Midbrain (tissue), 1 donor: ENCODE data around the gene DYNLRB2.

ENCODE experiments used
- DNase-seq: peaks from one replicate; lab custom pipeline; 2025; lab: John Stamatoyannopoulos, UW

Gene DYNLRB2

DNA sequence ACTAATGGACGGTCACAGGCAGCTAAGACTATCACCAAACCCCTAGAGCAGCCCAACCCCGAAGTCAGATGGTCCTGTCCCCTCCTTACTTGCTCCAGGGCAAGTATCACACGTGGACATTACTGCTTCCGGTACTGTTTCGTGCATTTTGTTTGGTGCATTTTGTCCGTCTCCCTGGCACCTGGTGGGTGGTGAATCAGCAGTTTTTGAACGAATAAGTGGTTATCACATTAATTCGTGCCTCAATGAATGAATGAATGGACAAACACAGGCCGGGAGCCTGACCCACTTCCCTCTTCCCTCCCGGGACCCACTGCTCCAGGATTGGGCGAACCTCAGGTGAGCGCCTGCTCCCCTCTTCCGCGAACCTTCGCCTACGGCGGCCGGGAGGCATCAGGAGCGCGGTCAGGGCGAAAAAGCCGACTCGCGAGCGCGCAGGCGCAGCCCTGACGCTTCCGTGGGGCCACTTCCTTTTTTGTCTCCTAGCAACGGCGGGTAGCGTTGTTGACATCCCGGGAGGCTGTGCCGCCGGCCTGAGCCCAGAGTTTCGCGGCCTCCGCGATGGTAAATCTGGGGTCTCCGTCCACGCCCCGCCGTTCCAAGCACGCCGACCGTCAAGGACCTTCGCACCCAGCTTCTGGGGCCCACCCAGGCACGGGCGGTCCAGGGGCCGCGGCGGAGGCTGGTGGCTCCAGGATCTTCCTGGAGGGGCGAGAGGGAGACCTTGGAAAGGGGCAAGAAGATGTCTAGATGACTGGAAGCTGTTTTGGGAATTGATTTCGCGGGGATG is at the start of gene DYNLRB2:
DYNLRB2 (plus strand) TSS at position 478 of the 790 bp plus-strand sequence; CDS start at position 562, 84 bp downstream.
- DNase-seq: peak; percentile 92

DNA sequence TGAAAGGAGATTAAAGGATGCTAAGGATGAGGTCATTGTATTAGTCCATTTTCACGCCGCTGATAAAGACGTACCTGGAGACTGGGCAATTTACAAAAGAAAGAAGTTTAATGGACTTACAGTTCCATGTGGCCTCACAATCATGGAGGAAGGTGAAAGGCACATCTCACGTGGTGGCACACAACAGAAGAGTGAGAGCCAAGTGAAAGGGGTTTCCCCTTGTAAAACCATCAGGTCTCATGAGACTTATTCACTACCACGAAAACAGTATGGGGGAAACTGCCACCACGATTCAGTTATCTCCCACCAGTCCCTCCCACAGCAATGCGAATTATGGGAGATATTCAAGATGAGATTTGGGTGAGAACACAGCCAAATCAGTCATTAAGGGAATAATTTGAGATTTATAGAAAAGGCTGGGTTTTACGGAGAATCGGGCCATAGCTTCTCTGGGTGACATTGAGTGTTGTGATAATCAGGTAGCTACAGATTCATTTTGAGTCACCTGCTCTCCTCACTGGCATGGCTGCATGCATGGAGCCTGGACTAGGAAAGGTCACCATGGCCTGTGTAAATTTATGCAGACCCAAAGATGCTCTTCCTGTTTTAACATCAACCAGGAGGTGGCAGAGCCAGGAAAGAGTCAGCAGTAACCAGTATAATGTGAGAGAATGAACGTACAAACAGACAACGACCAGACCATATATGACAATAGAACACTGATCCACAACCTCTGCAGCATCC is 40.5 kb upstream of the DYNLRB2 start:
- DNase-seq: no peak

DNA sequence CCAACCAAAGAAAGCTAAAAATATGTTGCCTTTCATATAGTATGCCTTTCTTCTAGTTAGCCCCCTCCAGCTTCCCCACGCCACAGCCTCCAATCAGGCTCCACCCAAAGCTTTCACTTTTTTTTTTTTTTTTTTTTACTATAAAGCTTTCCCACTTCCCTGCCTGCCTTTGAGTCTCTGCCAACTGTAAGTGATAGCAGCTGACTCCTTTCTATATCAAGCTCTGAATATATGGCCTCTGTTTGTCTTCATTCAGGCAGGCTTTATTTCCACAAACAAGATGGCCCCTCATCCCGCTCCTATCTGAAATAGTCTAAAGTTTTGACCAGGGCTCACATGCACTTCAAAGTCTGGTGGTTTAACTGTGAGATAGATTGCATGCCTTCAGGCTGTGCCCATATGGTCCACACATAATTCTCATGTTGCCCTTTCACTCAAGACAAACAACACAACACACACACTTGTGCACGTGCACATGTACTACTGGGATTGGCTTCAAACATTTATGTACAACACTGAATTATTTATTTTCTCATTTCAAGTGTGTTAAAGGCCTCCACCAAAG is 39.8 kb upstream of the DYNLRB2 start:
- DNase-seq: no peak

DNA sequence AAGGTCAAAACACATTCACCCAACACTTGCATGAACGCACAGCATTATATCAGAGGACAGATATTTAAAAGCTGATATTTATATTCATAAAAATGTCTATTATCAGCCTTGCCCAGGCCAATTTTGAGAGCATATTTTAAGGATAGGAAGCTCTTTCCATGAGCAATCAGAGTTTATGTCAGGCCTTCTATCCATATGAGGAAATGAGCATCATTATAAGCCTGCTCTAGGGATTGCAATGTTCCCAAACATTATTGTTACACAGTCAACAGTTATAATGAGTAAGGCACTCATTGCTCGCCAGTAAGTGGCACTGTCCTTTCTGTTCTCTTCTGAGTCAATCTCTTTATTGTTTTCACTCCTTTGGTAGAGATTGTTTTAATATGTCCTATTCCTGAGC is 37.7 kb upstream of the DYNLRB2 start:
- DNase-seq: no peak

DNA sequence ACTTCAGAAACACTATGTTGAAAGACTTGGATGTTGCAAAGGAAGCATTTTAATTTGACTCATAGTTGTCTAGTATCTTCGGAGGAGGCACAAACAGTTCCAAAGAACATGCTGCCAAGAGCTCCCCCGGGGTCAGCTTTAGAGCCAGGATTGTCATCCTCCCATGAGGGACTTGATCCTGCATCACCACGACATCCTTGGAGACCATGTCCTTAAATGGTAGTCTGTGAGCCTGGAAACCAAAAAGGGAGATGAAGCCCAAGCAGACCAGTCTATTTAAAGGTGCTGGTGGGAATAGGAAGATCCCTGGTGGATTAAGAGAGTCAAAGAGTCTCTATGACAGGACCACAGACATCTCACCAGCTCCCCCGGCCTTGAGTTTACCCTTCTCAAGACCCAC is 33.3 kb upstream of the DYNLRB2 start:
- DNase-seq: no peak

DNA sequence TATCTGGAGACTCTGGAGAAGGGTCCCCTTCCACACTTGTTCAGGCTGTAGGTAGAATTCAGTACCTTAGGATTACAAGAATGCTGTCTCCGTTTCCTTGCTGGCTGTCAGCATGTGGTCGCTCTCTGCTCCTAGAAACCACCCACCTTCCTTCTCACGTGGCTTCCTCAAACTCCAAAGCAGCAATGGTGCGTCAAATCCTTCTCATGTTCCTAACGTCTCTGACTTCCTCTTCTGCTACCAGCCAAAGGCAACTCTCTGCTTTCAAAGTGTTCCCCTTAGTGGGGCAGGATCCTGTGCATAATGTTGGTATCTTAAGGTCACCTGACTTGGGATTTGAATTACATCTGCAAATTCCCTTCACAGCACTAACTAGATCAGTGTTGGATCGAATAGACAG is 30.9 kb upstream of the DYNLRB2 start:
- no peak for DNase-seq

DNA sequence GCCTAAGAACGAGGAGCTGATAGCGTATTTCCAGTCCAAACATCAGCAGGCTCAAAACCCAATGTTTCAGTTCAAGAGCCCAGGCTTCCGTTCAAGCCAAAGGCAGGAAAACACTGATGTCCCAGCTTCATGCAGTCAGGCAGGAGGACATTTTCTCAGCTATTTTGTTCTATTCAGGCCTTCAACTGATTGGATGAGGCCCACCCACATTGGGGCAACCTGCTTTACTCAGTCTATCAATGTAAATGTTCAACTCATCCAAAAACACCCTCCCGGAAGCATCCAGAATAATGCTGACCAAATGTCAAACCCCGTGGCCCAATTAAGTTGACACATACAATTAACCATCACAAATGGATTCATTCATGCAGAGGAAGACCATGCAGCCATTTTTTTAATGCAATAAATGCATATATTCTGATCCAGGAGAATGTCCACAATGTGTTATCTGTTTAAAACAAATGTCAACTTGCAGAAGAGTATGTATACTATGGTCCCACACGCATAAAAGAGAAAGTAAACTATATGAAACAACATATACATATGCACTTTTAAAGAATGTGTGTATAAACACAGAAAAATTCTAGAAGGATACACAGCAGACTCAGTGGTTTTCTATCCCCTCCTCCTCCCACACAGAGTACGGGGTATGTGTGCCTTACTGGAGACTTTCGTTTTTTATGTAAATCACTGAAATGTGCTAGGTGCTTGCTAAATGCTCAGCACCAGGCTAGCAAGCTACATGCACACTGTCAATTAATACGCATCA is 28.8 kb upstream of the DYNLRB2 start:
- DNase-seq: no peak

DNA sequence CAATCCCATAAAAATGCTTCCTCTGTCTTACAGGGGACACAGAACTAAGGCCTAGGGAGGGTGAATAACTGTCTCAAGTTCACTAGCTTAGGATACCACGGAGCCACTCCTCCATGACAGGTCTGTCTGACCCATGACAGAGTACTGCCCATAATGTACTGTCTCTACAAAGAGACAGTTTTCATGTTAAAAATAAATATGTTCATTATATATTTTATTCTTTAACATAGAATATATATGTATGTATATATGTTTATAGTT is 28.3 kb upstream of the DYNLRB2 start:
- DNase-seq: no peak

DNA sequence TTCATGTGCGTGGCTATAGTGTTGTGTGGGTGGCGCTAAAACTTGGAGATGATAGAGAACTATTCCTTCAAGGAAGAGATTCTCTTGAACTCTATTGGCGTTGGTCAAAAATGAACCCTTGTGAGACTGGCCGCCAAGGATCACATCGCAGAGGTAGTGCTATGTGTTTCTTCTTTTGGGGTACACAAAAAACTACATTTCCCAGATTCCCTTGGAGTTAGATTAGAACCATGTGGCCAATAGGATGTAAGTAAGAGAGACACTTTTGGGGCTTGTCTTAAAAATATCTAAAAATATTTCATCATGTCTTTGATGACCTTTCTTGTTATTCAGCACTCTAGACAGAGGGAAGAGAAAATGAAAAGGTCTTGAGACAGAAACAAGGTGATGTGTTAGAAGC is 25.4 kb upstream of the DYNLRB2 start:
- no peak for DNase-seq

DNA sequence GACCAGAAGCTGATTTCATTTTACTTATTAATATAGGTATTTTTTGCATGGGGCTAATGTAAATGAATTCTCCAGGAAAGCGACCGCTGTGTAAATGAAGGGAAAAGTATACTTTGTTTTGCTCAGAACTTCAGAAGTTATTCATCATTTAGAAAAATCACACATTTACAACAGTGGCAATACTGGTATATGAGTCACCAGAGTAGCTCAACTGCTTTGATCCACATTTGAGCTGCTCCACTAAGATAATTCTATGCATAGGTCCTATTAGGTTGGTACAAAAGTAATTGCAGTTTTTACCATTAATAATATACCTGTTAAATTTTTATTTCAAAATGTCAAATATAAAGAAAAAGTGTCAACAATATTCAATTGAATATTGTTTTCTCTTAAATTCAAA is 22.9 kb upstream of the DYNLRB2 start:
- no peak for DNase-seq

DNA sequence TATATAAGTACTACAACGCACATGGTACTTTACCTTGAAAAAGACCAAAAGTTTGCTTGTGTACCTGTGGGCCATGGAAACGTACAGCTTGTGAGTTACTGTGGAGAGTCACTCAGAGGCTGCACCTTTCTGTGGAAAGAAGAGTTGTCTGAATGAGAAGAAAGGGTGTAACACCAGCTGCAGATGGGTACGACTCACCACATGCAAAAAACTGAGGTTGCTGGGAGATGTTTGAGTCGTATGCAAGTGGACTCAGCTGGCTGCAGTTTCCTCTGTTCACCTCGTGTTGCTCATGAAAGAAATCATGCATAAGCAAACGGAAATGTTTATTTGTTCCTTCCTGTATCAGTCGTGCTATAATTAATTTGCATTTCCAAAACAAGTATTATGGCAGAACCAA is 22.4 kb upstream of the DYNLRB2 start:
- no peak for DNase-seq

DNA sequence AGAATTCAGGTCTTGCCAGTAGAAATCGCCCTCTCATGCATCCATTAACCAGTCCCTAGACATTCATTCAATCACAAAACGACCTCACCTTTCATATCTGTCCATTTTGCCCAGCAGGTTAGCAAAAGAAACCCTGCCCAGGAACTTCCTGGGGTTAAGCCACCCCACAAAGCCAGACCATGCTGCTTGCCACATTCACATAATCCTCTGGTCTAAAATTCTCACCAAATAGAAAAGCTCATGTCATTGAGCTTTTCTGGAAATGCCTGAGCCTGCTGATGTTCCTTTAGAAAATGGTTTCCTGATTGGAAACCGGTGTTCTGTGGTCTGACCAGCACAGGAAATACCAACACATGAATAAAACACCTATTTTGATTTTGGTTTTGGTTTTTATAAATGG is 21.6 kb upstream of the DYNLRB2 start:
- no peak for DNase-seq

DNA sequence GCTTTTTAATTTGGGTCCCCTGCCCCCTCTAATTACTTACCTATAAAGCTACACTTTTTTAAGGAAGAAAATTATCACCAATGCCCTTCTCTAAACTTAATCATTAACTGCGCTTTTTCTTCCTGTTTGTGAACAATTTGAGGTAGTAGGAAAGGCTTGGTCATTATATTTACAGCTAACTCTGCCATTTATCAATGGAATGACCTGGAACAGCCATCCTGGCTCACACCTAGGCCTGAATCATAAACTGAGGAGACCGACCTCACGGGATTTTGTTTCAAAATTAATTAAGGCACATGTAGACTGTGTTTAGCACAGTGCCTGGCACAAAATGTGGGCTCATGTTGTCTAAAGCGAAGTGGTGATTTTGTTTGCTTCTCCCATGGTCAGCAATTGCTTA is 15.4 kb upstream of the DYNLRB2 start:
- DNase-seq: no peak

DNA sequence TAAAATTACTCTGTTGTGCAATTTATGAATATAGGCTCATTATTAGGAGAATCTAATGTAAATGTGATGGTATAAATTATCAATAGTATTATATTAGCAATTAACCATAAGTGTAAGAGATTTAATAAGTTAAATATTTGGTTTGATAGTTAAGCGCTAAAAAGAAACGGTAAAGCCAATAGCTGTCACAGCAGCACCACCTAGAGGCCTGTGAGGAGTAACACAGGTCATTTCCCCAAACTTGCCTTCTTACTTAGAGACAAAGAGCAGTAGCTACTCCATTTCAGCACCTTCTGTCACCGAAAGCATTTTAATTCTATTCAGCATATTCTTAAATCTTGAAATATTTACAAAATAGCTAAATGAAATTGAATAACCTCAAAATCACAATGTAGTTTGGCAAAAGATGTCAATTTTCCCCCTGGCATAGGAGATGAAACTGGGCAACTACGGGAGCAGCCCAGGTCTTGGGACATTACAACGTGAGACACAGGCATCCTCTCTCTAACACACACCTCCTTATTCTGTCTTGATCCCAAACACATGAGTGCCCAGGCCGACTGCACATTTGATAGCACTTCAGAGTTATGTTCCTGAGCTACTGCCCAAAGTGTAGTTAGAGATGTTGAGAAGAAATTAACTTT is 14.3 kb upstream of the DYNLRB2 start:
- DNase-seq: peak; percentile 49

DNA sequence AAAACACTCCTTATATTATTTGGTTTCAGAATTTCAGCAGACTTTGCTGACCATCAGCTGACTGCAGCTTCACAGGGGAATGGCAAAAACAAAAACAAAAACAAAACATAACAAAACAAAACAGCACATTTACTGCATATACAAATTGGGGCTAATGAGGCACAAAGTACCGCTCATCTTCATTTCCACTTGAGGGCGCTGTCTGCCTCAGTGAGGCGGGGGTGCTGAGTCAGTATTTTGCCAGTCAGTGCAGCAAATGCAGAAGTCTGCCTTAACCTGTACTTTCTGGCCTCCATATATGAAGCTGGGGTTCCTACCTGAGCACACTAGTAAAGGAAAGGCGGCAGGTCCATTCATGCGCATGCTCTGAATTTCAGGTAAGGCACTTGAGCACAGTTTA is 13.5 kb upstream of the DYNLRB2 start:
- DNase-seq: no peak

DNA sequence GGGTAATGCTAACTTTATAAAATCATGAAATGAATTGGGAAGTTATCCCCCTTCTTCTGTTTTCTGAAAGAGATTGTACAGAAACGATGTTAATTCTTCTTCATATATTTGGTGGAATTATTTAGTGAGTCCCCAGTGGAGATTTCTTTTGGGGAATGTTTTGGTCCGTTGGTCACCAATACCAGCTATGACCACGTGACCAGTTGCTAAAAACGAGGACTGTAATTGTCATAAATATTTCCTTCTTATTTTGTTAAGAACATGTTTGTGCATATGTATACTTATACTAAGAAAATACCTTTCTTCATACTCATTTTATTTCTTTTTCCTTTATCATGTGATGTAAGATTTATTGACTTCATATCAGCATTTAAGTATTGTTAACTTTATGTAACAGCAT is 10.3 kb upstream of the DYNLRB2 start:
- no peak for DNase-seq

DNA sequence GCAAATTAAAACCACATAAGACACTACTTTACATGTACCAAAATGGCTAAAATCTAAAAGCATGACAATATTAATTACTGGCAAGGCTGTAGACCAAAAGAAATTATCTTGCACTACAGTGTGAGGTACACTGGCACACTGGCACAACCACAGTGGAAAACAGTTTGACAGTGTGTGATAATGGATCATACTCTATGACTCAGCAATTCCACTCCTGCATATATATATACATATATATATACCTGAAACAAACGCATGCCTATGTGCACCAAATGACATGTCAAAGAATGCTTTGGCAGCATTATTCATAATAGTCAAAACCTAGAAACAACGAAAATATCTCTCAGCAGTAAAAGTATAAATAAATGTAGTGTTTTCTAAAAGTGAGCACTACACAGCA is 4.6 kb upstream of the DYNLRB2 start:
- no peak for DNase-seq

DNA sequence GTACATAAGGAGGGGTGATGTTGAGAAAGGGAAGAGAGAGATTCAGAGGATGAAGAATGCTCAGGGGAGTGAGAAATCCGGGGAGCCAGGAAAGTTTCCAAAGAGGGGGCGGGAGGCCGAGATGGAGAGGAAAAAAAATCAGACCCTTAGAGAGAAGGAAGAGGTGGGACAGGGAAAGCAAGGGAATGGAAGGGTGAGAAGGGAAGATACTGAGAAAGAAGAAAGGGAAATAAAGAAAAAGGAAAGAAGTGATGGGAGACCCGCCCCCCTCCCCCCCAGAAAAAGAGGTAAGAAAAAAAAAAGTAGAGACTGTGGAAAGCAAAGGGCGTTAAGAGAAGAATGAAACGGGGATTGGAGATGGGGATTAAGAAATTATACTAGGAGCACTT is 507 bp downstream of the DYNLRB2 start:
- no peak for DNase-seq

DNA sequence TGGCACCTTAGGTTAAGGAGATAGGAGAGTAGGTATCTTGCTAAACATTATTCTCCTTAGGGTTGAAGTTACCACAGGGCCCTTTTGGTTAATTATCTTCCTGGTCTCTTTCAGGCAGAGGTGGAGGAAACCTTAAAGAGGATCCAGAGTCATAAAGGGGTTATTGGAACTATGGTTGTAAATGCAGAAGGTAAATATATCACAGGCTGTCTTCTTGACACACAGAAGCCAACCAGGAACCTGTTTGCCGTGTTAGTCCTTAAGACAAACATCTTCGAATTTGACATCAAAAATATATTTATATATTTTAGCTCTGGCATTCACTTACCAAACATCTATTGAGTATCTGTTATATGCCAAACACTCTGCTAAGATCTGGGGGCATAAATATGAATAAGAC is 2.4 kb downstream of the DYNLRB2 start:
- no peak for DNase-seq

DNA sequence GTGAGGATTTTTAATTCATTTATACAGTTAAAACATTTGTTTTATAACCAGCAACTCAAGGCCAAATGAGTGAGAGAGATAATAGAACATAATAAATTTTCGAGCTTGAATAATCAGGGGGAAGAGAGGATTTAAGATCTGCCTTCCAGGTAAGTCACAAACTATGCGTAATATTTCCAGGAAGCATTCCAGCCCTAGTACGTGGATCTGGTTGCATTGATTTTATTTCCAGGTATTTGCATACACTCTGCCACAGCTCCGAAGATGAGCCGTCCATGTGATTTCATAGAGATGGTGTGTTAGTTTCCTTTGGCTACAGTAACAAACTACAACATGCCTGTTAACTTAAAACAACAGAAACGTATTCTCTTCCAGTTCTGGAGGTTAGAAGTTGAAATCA is 3.5 kb downstream of the DYNLRB2 start:
- no peak for DNase-seq

DNA sequence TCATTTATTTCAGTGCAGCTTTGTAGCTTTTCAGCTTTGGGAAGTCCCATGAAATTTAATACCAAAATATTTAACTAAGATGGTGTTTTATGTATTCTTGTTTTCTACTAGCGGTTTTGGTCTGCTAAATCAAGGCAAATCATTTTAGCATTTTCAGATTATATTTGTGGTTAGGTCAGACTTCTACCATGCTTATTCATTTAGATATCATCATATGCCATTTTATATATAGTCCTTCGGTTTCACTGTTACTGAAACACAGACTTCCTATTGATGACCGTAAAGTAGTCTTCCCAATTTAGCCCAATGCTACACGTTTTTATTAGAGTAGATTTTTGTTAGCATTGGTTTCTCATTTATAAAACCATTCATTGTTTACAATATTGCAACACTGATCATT is 5.5 kb downstream of the DYNLRB2 start:
- no peak for DNase-seq

DNA sequence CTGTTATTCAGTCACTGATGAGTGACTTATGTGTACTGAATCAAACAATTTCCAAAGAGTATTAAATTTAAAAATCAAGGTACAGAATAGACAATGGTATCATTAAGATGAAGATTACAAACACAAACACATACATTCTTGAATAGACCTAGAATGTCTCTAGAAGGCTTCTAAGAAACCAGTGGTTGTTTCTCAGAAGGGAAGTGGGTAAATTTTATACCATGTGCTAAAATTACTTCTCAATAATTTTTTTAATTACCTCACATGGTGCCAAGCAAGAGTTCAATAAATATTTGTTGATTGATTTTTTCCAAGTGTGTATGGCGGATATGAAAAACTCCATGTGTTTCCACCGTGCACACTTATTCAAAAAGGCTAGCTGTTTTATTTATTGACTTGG is 6.4 kb downstream of the DYNLRB2 start:
- DNase-seq: no peak
